Spleen (tissue), 11 donors: ENCODE measurements around the gene ETNK1. TPM values are rescaled to one million over a fixed set of nuclear protein-coding genes. Genes with fewer than 3 reads are reported as not detected.

Experiments used
- DNase-seq: peaks from one replicate; pipeline ENCODE4 v3.0.0-alpha.2; 2020
- H3K27ac ChIP-seq, 8 donors: fragments of 200-600 bp; sonication (generic) in 7 of 8; 1 replicate in 4 of 8; 2 replicates in 4 of 8; pipeline versions ENCODE4 v1.5.0 to v1.8.0; 2016 to 2021; ENCODE audit warnings: inconsistent platforms in 4 of 8, mild to moderate bottlenecking in 4 of 8, moderate library complexity in 1 of 8
- H3K27me3 ChIP-seq, 7 donors: fragments of 200-600 bp; sonication (generic) in 6 of 7; replicated peaks in 1 of 7; 1 replicate in 4 of 7; 2 replicates in 3 of 7; pipeline versions ENCODE4 v1.5.0 to v1.8.0; 2016 to 2021; ENCODE audit warnings: inconsistent platforms in 3 of 7, mild to moderate bottlenecking in 1 of 7
- H3K36me3 ChIP-seq, 6 donors: fragments of 200-600 bp; sonication (generic) in 5 of 6; 1 replicate in 4 of 6; 2 replicates in 2 of 6; pipeline versions ENCODE4 v1.5.0 to v1.8.0; 2016 to 2021; ENCODE audit warnings: inconsistent platforms in 2 of 6
- H3K4me1 ChIP-seq, 6 donors: fragments of 200-600 bp; sonication (generic) in 5 of 6; 1 replicate in 3 of 6; 2 replicates in 3 of 6; pipeline versions ENCODE4 v1.5.0 to v1.8.0; 2016 to 2021; ENCODE audit warnings: inconsistent platforms in 3 of 6
- H3K4me3 ChIP-seq, 8 donors: fragments of 200-600 bp; sonication (generic) in 7 of 8; 1 replicate in 4 of 8; 2 replicates in 4 of 8; pipeline versions ENCODE4 v1.5.0 to v1.8.0; 2016 to 2021; ENCODE audit warnings: inconsistent platforms in 4 of 8, mild to moderate bottlenecking in 4 of 8, moderate library complexity in 2 of 8
- H3K9me3 ChIP-seq, 8 donors: fragments of 200-600 bp; sonication (generic) in 7 of 8; 1 replicate in 4 of 8; 2 replicates in 4 of 8; pipeline versions ENCODE4 v1.5.0 to v1.8.0; 2016 to 2021; ENCODE audit warnings: inconsistent platforms in 4 of 8
- POLR2A ChIP-seq, 3 donors: fragments of 450-650 bp; IDR thresholded peaks; one replicate each; pipeline ENCODE4 v1.5.1; 2017; ENCODE audit warnings: antibody characterized with exemption in 3 of 3, mild to moderate bottlenecking in 1 of 3
- POLR2AphosphoS5 ChIP-seq, 3 donors: sonication (generic); formaldehyde crosslinking; IDR thresholded peaks; one replicate each; pipeline ENCODE4 v1.5.1; 2017; ENCODE audit warnings: antibody characterized with exemption in 3 of 3
- WGBS, 5 donors: extraction: QIAGEN DNeasy Blood & Tissue Kit in 3 of 5; methylation state at CpG; one replicate each; pipeline versions ENCODE4 v1.1.5 to v1.1.7; 2013 to 2018; 5-methylcytosine and 5-hydroxymethylcytosine counted together
- intact Hi-C: fragments of 100-400 bp; cut with DNase I; formaldehyde crosslinking; loops from one replicate; pipeline ENCODE4 v1.15.0; 2023; ENCODE audit warnings: low total_unique reads
- polyA plus RNA-seq, 3 donors: library from polyadenylated mRNA; stranded (reverse); fragments of 200-250 nt; gene quantifications; one replicate each; pipeline ENCODE4 v1.2.1, GENCODE V29; 2013
- total RNA-seq, 7 donors: library from RNA; depleted of rRNA in 3 of 7; stranded (reverse); fragments of >200 nt in 3 of 7; fragmentation: NEBNext Ultra II Directional in 4 of 7; extraction: Animal tissue kit (Norgen Biotek cat#: 25700) in 4 of 7; gene quantifications; one replicate each; pipeline versions ENCODE4 v1.1.0 to v1.2.1, GENCODE V29; 2016 to 2021
- TF ChIP-seq, protein P1 (sequence below), 11 experiments: fragments of 200-600 bp in 7 of 11; fragments of 450-650 bp in 4 of 11; sonication (generic) in 4 of 11; IDR thresholded peaks in 8 of 11; conservative IDR thresholded peaks in 3 of 11; 1 replicate in 7 of 11; 2 replicates in 4 of 11; pipeline versions ENCODE4 v1.4.0 to v1.8.0; 2016 to 2021; ENCODE audit warnings: antibody characterized with exemption in 11 of 11, inconsistent platforms in 4 of 11, mild to moderate bottlenecking in 1 of 11
- donor health status: healthy with polysubstance abuse.
- donor health status: DM: no; HTN: no; CAD: no; lungs with moderate emphysema.
- donor health status: DM: no; HTN: no; CAD: no.
- donor health status: Bipolar disorder and iron deficiency.
- donor health status: healthy.
- donor health status: DM: no; HTN: no; CAD: no.
- donor health status: DM: yes; HTN: yes; CAD: no.

ETNK1 gene
- total and polyA plus RNA-seq, 10 donors, result 23.4 to 96.7 (median 66.8) TPM

DNA sequence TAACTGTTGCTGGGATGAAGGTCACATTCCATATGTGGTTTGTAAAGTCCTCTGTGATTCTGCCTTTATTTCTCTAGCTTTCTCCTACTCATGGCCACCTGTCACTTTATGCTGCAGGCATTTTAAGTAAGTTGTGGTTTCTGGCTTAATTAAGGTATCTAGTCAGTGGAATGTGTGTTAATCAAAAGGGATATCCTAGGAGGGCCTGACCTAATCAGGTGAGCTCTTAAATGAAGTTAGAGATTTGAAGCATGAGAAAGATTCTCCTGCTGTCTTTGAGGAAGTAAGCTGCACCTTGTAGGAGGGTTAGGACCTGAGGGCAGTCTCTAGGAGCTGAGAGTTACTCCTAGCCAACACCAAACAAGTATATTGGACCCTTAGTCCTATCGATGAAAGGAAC lies 90.3 kb downstream of the ETNK1 start:
- TF ChIP-seq POLR2A (IDR thresholded peaks at IDR 0.05), result no peak
- no peaks in the 10 kb centered on the region for H3K9me3 ChIP-seq
- WGBS, 5 donors, result 68 to 97% (median 94%) methylated on average over 1 of the region's 1 CpG
- H3K4me3 ChIP-seq, result no peak overlapping the region
- no peak for DNase-seq
- no peaks in the 10 kb centered on the region for H3K36me3 ChIP-seq
- intact Hi-C loops, result no loop called here
- H3K27me3 ChIP-seq, result no peaks in the 10 kb centered on the region
- H3K27ac ChIP-seq, result no peak overlapping the region
- no peaks in the 10 kb centered on the region for H3K4me1 ChIP-seq

DNA sequence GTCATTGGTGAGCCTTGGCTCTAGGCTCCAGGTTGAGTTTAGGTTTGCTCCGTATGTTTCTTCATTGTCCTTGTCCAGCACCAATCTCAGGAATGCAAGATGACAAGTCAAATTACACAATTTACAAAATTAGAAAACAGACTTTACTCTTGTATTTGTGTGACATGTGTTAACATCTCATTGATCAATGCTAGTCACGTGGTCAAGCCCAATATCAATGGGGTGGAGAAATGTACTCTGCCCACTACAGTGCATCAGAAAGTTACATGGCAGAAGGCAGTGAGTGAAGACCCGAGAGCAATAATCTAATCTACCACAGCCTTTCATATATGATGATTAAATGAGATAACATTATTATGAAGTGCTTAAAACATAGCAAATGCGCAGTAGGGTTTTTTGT lies 94.8 kb downstream of the ETNK1 start:
- H3K27me3 ChIP-seq, result no peaks in the 10 kb centered on the region
- WGBS, 5 donors, result 86 to 94% (median 89%) methylated on average over 4 of the region's 4 CpGs
- intact Hi-C loops, result no loop called here
- H3K4me3 ChIP-seq, result no peak overlapping the region
- no peaks in the 10 kb centered on the region for H3K4me1 ChIP-seq
- no peaks in the 10 kb centered on the region for H3K9me3 ChIP-seq
- no peaks in the 10 kb centered on the region for H3K36me3 ChIP-seq
- no peak for DNase-seq
- TF ChIP-seq POLR2A (IDR thresholded peaks at IDR 0.05), result no peak
- TF ChIP-seq, protein P1, sequence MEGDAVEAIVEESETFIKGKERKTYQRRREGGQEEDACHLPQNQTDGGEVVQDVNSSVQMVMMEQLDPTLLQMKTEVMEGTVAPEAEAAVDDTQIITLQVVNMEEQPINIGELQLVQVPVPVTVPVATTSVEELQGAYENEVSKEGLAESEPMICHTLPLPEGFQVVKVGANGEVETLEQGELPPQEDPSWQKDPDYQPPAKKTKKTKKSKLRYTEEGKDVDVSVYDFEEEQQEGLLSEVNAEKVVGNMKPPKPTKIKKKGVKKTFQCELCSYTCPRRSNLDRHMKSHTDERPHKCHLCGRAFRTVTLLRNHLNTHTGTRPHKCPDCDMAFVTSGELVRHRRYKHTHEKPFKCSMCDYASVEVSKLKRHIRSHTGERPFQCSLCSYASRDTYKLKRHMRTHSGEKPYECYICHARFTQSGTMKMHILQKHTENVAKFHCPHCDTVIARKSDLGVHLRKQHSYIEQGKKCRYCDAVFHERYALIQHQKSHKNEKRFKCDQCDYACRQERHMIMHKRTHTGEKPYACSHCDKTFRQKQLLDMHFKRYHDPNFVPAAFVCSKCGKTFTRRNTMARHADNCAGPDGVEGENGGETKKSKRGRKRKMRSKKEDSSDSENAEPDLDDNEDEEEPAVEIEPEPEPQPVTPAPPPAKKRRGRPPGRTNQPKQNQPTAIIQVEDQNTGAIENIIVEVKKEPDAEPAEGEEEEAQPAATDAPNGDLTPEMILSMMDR (IDR thresholded peaks at IDR 0.05 in 8 of 11, conservative IDR thresholded peaks at IDR 0.05 in 3 of 11), result no peak
- no peak for TF ChIP-seq POLR2AphosphoS5 (IDR thresholded peaks at IDR 0.05)
- no peak overlapping the region for H3K27ac ChIP-seq

DNA sequence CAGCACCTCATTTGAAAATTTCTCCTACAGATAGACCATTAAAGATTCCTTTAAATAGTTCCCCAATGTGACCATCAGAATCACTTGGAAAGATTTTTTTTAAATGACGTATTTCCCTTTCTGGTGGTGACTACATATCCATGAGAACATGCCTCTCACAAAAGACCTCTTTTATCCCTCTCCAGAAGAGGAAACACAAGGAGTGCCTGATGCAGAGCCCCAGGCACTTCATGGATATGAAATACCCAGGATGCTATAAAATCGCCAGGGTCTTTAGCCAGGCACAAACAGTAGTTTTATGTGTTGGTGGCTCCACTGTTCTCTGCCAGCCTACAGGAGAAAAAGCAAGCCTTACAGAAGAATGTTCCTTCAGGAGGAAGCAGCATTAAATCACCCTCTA lies 97.1 kb downstream of the ETNK1 start:
- Histone ChIP-seq H3K36me3 (no peaks in the 10 kb centered on the region), H3K9me3 (no peaks in the 10 kb centered on the region), H3K4me1 (no peaks in the 10 kb centered on the region), H3K27me3 (no peaks in the 10 kb centered on the region), H3K4me3 (no peak overlapping the region), H3K27ac (no peak overlapping the region)
- DNase-seq, result no peak
- no peak for TF ChIP-seq POLR2A (IDR thresholded peaks at IDR 0.05)
- TF ChIP-seq, protein P1 (IDR thresholded peaks at IDR 0.05 in 8 of 11, conservative IDR thresholded peaks at IDR 0.05 in 3 of 11), result no peak
- no peak for TF ChIP-seq POLR2AphosphoS5 (IDR thresholded peaks at IDR 0.05)
- 83 to 94% (median 88%) methylated on average over 2 of the region's 2 CpGs for WGBS, 5 donors
- intact Hi-C loops, result no loop called here

DNA sequence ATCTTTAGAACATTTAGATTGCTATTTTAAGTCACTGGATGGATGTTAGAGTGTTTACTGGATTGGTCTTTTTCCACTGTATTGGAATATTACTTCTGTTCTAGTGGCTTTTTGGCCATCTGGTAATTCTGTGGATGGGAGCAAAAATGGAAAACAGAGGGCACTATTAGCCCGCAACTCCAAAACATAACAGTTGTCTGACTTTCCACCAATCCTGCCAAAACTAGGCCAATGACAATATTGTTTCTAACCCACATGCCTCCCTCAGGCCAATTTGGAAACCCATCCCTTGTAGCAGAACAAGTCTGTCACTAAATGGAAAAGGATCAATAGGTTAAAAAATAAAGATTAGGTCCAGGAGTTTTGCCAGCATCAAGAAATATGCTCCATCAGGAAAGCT lies 97.8 kb downstream of the ETNK1 start:
- H3K4me1 ChIP-seq, result no peaks in the 10 kb centered on the region
- intact Hi-C loops, result no loop called here
- 86 to 100% (median 96%) methylated on average over 1 of the region's 1 CpG for WGBS, 5 donors

More for the DNA sequence above, 97.8 kb downstream of the ETNK1 start:
- TF ChIP-seq POLR2A (IDR thresholded peaks at IDR 0.05) (no peak), POLR2AphosphoS5 (IDR thresholded peaks at IDR 0.05) (no peak)
- TF ChIP-seq, protein P1 (IDR thresholded peaks at IDR 0.05 in 8 of 11, conservative IDR thresholded peaks at IDR 0.05 in 3 of 11), result no peak
- no peaks in the 10 kb centered on the region for H3K9me3 ChIP-seq
- H3K36me3 ChIP-seq, result no peaks in the 10 kb centered on the region
- no peaks in the 10 kb centered on the region for H3K27me3 ChIP-seq
- H3K27ac ChIP-seq, result no peak overlapping the region
- no peak for DNase-seq
- no peak overlapping the region for H3K4me3 ChIP-seq
